ENCODE results near the gene DNAH3.
"Not testable (repeated sequence)": the region's sequence is repeated elsewhere in the genome, so short reads cannot be mapped to it uniquely, and the experiment has no call there.

DNAH3 gene

GRCh38 chr16:21183995-21184394 lies 33.3 kb upstream of the DNAH3 start:
- TF ChIP-seq CTCF (IDR thresholded peaks at IDR 0.05; ENCODE audit: control insufficient read depth, extremely low read depth, insufficient read depth): no peak
- no peak overlapping the region for H3K4me3 ChIP-seq (ENCODE audit: low read depth, low read length)
- DNase-seq (ENCODE audit: low read depth): no peak

DNA sequence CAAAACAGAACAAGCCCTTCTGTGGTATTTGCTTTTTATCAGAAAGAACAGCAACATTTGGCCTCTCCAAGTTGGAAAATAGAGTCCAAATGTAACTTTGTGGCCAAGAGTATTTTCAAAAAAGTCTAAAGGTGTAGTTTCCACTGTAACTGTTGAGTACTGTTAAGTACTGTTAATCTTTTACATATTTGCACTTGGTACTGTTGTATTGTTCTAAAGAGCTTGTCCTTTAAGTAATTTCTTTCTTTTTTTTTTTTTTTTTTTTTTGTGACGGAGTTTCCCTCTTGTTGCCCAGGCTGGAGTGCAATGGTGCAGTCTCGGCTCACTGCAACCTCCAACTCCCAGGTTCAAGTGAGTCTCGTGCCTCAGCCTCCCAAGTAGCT lies 29.3 kb upstream of the DNAH3 start:
- TF ChIP-seq CTCF (IDR thresholded peaks at IDR 0.05; ENCODE audit: control insufficient read depth, extremely low read depth, insufficient read depth): no peak
- no peak overlapping the region for H3K4me3 ChIP-seq (ENCODE audit: low read depth, low read length)
- no peak for DNase-seq (ENCODE audit: low read depth)

DNA sequence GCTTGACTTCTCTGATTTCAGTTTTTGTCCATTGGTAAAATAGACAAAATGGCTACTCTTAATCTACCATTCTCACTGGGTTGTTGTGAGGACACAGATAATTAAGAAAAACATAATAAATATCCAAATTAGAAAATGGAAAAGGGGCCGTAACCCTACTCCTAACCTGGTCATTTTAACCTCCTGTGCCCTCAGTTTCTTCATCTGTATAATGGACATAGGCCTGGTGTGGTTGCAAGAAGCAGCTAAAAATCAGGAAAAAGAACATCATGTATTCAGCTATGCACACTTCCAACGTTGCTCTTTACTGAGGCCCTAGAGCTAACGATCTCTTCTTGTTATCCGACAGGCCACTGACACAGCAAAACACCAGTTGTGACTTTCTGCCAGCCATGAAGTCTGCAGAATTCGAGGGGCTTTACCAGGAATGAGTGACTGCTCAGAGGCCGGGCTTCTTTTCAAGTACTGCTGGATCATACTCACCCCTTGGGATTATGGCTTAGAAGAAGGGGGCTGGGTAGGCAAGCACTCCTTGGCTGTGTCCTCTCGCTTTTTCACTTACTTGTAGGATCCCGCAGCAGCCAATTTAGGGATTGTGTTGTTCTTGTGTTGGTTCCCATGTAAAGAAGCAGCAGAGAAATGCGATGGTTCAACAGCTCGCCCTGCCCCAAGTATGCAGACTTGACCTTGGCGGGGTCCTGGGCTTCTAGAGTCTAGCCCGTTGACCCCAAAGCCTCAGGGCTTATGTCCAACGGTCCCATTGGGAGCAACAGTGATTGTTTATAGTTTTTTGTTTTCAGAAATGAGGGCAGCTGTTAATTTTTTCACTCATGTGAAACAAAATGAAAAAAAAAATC lies 28.7 kb upstream of the DNAH3 start:
- no peak overlapping the region for H3K4me3 ChIP-seq (ENCODE audit: low read depth, low read length)
- no peak for TF ChIP-seq CTCF (IDR thresholded peaks at IDR 0.05; ENCODE audit: control insufficient read depth, extremely low read depth, insufficient read depth)
- DNase-seq (ENCODE audit: low read depth): no peak

- H3K4me3 ChIP-seq (ENCODE audit: low read depth, low read length): no peak overlapping the region
- TF ChIP-seq CTCF (IDR thresholded peaks at IDR 0.05; ENCODE audit: control insufficient read depth, extremely low read depth, insufficient read depth): no peak
- DNase-seq (ENCODE audit: low read depth): peak; percentile 90
Observed at GRCh38 chr16:21175397-21175796, 24.8 kb upstream of the DNAH3 start.

DNA sequence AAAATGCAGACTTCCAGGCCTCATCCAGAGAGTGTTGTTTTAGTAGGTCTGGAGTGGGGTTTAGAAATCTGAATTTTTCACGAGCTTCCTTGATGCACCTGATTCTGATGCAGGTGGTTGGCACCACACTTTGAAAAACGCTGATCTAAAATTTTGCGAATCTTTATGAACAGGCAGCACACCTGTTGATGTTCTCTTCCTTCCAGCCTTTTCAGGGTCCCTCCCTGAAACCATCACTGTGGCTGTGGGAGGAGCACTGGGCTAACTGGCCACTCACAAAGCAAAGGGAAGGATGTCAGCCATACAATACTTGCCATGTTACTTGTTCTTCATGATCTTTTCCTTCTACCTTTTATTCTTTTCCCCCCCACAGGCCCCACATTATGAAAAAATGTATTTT lies 22.0 kb upstream of the DNAH3 start:
- no peak for DNase-seq (ENCODE audit: low read depth)
- no peak overlapping the region for H3K4me3 ChIP-seq (ENCODE audit: low read depth, low read length)
- TF ChIP-seq CTCF (IDR thresholded peaks at IDR 0.05; ENCODE audit: control insufficient read depth, extremely low read depth, insufficient read depth): no peak

- not testable (repeated sequence) for H3K4me3 ChIP-seq (ENCODE audit: low read depth, low read length); DNase-seq (ENCODE audit: low read depth)
Observed at GRCh38 chr16:21170116-21170515, 19.5 kb upstream of the DNAH3 start.

- no peak for TF ChIP-seq CTCF (IDR thresholded peaks at IDR 0.05; ENCODE audit: control insufficient read depth, extremely low read depth, insufficient read depth)
- no peak for DNase-seq (ENCODE audit: low read depth)
- no peak overlapping the region for H3K4me3 ChIP-seq (ENCODE audit: low read depth, low read length)
Observed at GRCh38 chr16:21169249-21169981, 18.8 kb upstream of the DNAH3 start.
